Nephron (organoid): ENCODE measurements around the gene FOXN3.
A peak's percentile ranks its signal among the peaks of the same experiment; 100 is the strongest.
"Not testable (repeated sequence)": the region's sequence is repeated elsewhere in the genome, so short reads cannot be mapped to it uniquely, and the experiment has no call there.

Source experiments
- H3K27ac Mint-ChIP-seq, 3 experiments: 2 replicates each; pipeline ENCODE4 v1.8.0; 2020; ENCODE audit warnings: mixed read lengths in 3 of 3, mild to moderate bottlenecking in 2 of 3, moderate library complexity in 1 of 3
- H3K27me3 Mint-ChIP-seq: 2 replicates; pipeline ENCODE4 v1.8.0; 2021; ENCODE audit warnings: low read depth, mild to moderate bottlenecking, moderate library complexity, mixed read lengths
- H3K36me3 Mint-ChIP-seq: 2 replicates; pipeline ENCODE4 v1.8.0; 2020; ENCODE audit warnings: low read depth, mixed read lengths
- H3K4me1 Mint-ChIP-seq: 2 replicates; pipeline ENCODE4 v1.8.0; 2020; ENCODE audit warnings: mixed read lengths
- H3K4me3 Mint-ChIP-seq, 3 experiments: 2 replicates each; pipeline ENCODE4 v1.8.0; 2020; ENCODE audit warnings: mild to moderate bottlenecking in 3 of 3, mixed read lengths in 3 of 3, moderate library complexity in 2 of 3
- H3K9me3 Mint-ChIP-seq: 2 replicates; pipeline ENCODE4 v1.8.0; 2020; ENCODE audit warnings: mixed read lengths
- CTCF ChIP-seq, 3 experiments: fragments of 200-600 bp; sonication (generic); IDR thresholded peaks; one replicate each; pipeline ENCODE4 v1.5.0; 2021; ENCODE audit warnings: antibody characterized with exemption in 3 of 3; ENCODE audit not compliant: unreplicated experiment in 3 of 3

The FOXN3 gene

GRCh38 chr14:89123851-89124250 lies 293.2 kb downstream of the FOXN3 start:
- H3K27me3 Mint-ChIP-seq: peaks cover 19% of the 10 kb centered on the region
- no peak for TF ChIP-seq CTCF (IDR thresholded peaks at IDR 0.05; ENCODE audit: unreplicated experiment in 3 of 3)
- no peaks in the 10 kb centered on the region for H3K36me3 Mint-ChIP-seq
- H3K27ac Mint-ChIP-seq: no peak overlapping the region
- H3K4me3 Mint-ChIP-seq: no peak overlapping the region
- peaks cover 9% of the 10 kb centered on the region for H3K9me3 Mint-ChIP-seq
- H3K4me1 Mint-ChIP-seq: peaks cover 13% of the 10 kb centered on the region

- H3K27me3 Mint-ChIP-seq: peaks cover 19% of the 10 kb centered on the region
- no peak for TF ChIP-seq CTCF (IDR thresholded peaks at IDR 0.05; ENCODE audit: unreplicated experiment in 3 of 3)
- peaks cover 13% of the 10 kb centered on the region for H3K4me1 Mint-ChIP-seq
- H3K27ac Mint-ChIP-seq: no peak overlapping the region
- no peak overlapping the region for H3K4me3 Mint-ChIP-seq
- peaks cover 11% of the 10 kb centered on the region for H3K9me3 Mint-ChIP-seq
- H3K36me3 Mint-ChIP-seq: no peaks in the 10 kb centered on the region
These were observed 293.8 kb downstream of the FOXN3 start for GRCh38 chr14:89123215-89123614.

- Mint-ChIP-seq H3K9me3 (peaks cover 15% of the 10 kb centered on the region), H3K4me1 (peaks cover 13% of the 10 kb centered on the region), H3K27ac (peak overlapping the region in 1 of 3 experiments; percentile 2), H3K27me3 (peaks cover 19% of the 10 kb centered on the region), H3K4me3 (no peak overlapping the region), H3K36me3 (no peaks in the 10 kb centered on the region)
- TF ChIP-seq CTCF (IDR thresholded peaks at IDR 0.05; ENCODE audit: unreplicated experiment in 3 of 3): no peak
These were observed 294.9 kb downstream of the FOXN3 start for GRCh38 chr14:89121968-89122620.

GRCh38 chr14:89117012-89117411 lies 300.0 kb downstream of the FOXN3 start:
- peaks cover 15% of the 10 kb centered on the region for H3K9me3 Mint-ChIP-seq
- H3K4me3 Mint-ChIP-seq: no peak overlapping the region
- H3K4me1 Mint-ChIP-seq: peaks cover 6% of the 10 kb centered on the region
- H3K27me3 Mint-ChIP-seq: peaks cover 13% of the 10 kb centered on the region
- no peak for TF ChIP-seq CTCF (IDR thresholded peaks at IDR 0.05; ENCODE audit: unreplicated experiment in 3 of 3)
- H3K36me3 Mint-ChIP-seq: no peaks in the 10 kb centered on the region
- H3K27ac Mint-ChIP-seq: no peak overlapping the region

GRCh38 chr14:89114109-89114508 lies 302.9 kb downstream of the FOXN3 start:
- H3K9me3 Mint-ChIP-seq: peaks cover 11% of the 10 kb centered on the region
- H3K27ac Mint-ChIP-seq: no peak overlapping the region
- no peaks in the 10 kb centered on the region for H3K36me3 Mint-ChIP-seq
- H3K4me1 Mint-ChIP-seq: no peaks in the 10 kb centered on the region
- no peak for TF ChIP-seq CTCF (IDR thresholded peaks at IDR 0.05; ENCODE audit: unreplicated experiment in 3 of 3)
- peaks cover 13% of the 10 kb centered on the region for H3K27me3 Mint-ChIP-seq
- no peak overlapping the region for H3K4me3 Mint-ChIP-seq

- no peak for TF ChIP-seq CTCF (IDR thresholded peaks at IDR 0.05; ENCODE audit: unreplicated experiment in 3 of 3)
- Mint-ChIP-seq H3K27ac (no peak overlapping the region), H3K4me1 (no peaks in the 10 kb centered on the region), H3K36me3 (no peaks in the 10 kb centered on the region), H3K9me3 (peaks cover 4% of the 10 kb centered on the region), H3K27me3 (peaks cover 19% of the 10 kb centered on the region), H3K4me3 (no peak overlapping the region)
These were observed 304.3 kb downstream of the FOXN3 start for GRCh38 chr14:89112720-89113119.

GRCh38 chr14:89111766-89112543 lies 305.1 kb downstream of the FOXN3 start:
- H3K27me3 Mint-ChIP-seq: peaks cover 24% of the 10 kb centered on the region
- H3K27ac Mint-ChIP-seq, H3K36me3 Mint-ChIP-seq, H3K4me1 Mint-ChIP-seq, H3K9me3 Mint-ChIP-seq, H3K4me3 Mint-ChIP-seq: not testable (repeated sequence)

- H3K27ac Mint-ChIP-seq, H3K4me3 Mint-ChIP-seq, H3K36me3 Mint-ChIP-seq, H3K4me1 Mint-ChIP-seq, H3K9me3 Mint-ChIP-seq: not testable (repeated sequence)
- peaks cover 26% of the 10 kb centered on the region for H3K27me3 Mint-ChIP-seq
These were observed 305.8 kb downstream of the FOXN3 start for GRCh38 chr14:89111232-89111631.
